WTC11 (cell line): ENCODE results near the gene CD180. TPM values are rescaled to one million over a fixed set of nuclear protein-coding genes. Genes with fewer than 3 reads are reported as not detected.

Experiments
- ATAC-seq: fragments of 200-7000 bp; cut with Tn5 transposase; 2 replicates; pipeline ENCODE4 v1.10.0; 2021; ENCODE audit warnings: mild to moderate bottlenecking, moderate library complexity
- CTCF ChIA-PET: fragments of 300-600 bp; sonication (Branson Sonifier 250); formaldehyde crosslinking; loops from one replicate; lab custom pipeline; 2021; ENCODE audit warnings: antibody characterized with exemption; lab: Charles Lee
- POLR2A ChIA-PET: fragments of 350-600 bp; sonication (Branson Sonifier 250); formaldehyde crosslinking; loops from one replicate; lab custom pipeline; 2021; ENCODE audit warnings: antibody characterized with exemption; lab: Charles Lee
- DNase-seq: peaks from one replicate; pipeline ENCODE4 v3.0.0; 2021; ENCODE audit warnings: low spot score
- H3K27ac Mint-ChIP-seq: 2 replicates; pipeline ENCODE4 v1.8.0; 2021; ENCODE audit warnings: mixed read lengths
- H3K27me3 Mint-ChIP-seq: 2 replicates; pipeline ENCODE4 v1.8.0; 2021; ENCODE audit warnings: low read depth, mild to moderate bottlenecking, moderate library complexity, mixed read lengths
- H3K36me3 Mint-ChIP-seq: 2 replicates; pipeline ENCODE4 v1.8.0; 2021; ENCODE audit warnings: mixed read lengths
- H3K4me1 Mint-ChIP-seq: 2 replicates; pipeline ENCODE4 v1.8.0; 2022; ENCODE audit warnings: mixed read lengths
- H3K4me3 Mint-ChIP-seq: 2 replicates; pipeline ENCODE4 v1.8.0; 2021; ENCODE audit warnings: mild to moderate bottlenecking, moderate library complexity, mixed read lengths
- H3K9me3 Mint-ChIP-seq: 2 replicates; pipeline ENCODE4 v1.8.0; 2021; ENCODE audit warnings: mixed read lengths
- ATF2 ChIP-seq: sonication (generic); formaldehyde crosslinking; IDR thresholded peaks from 2 replicates; pipeline ENCODE4 v1.8.1; 2022; ENCODE audit warnings: low read depth, missing genetic modification reagents, borderline replicate concordance
- CBFB ChIP-seq: sonication (generic); formaldehyde crosslinking; IDR thresholded peaks from 2 replicates; pipeline ENCODE4 v1.8.1; 2022; ENCODE audit warnings: mild to moderate bottlenecking, low read depth, missing genetic modification reagents
- E2F4 ChIP-seq: sonication (generic); formaldehyde crosslinking; IDR thresholded peaks from 2 replicates; pipeline ENCODE4 v1.8.1; 2022; ENCODE audit warnings: low read depth, mild to moderate bottlenecking, moderate library complexity, missing genetic modification reagents, borderline replicate concordance
- FOXJ3 ChIP-seq: sonication (generic); formaldehyde crosslinking; IDR thresholded peaks from 2 replicates; pipeline ENCODE4 v1.9.0; 2021; ENCODE audit warnings: missing genetic modification reagents, mild to moderate bottlenecking, borderline replicate concordance
- GABPB1 ChIP-seq: sonication (generic); formaldehyde crosslinking; IDR thresholded peaks from 2 replicates; pipeline ENCODE4 v1.8.1; 2023; ENCODE audit warnings: mild to moderate bottlenecking, missing genetic modification reagents
- JAZF1 ChIP-seq: fragments of 250-450 bp; sonication (Bioruptor Pico); IDR thresholded peaks from 2 replicates; pipeline ENCODE4 v1.9.0; 2021; ENCODE audit warnings: moderate library complexity, mild to moderate bottlenecking, inconsistent platforms
- MXD4 ChIP-seq: fragments of 250-450 bp; sonication (Bioruptor Pico); IDR thresholded peaks from 2 replicates; pipeline ENCODE4 v1.8.0; 2021; ENCODE audit warnings: mild to moderate bottlenecking, moderate library complexity, borderline replicate concordance
- OVOL2 ChIP-seq: fragments of 250-450 bp; sonication (Bioruptor Pico); IDR thresholded peaks from 2 replicates; pipeline ENCODE4 v1.9.0; 2021; ENCODE audit warnings: mild to moderate bottlenecking, borderline replicate concordance
- PRDM15 ChIP-seq: sonication (generic); formaldehyde crosslinking; IDR thresholded peaks from 2 replicates; pipeline ENCODE4 v1.8.0; 2022; ENCODE audit warnings: missing genetic modification reagents
- SMAD4 ChIP-seq: sonication (generic); formaldehyde crosslinking; IDR thresholded peaks from 2 replicates; pipeline ENCODE4 v1.8.0; 2022; ENCODE audit warnings: mild to moderate bottlenecking, missing genetic modification reagents
- SOX15 ChIP-seq: fragments of 250-450 bp; sonication (Bioruptor Pico); IDR thresholded peaks from 2 replicates; pipeline ENCODE4 v1.9.0; 2021; ENCODE audit warnings: mild to moderate bottlenecking
- USF1 ChIP-seq: sonication (generic); formaldehyde crosslinking; IDR thresholded peaks from 2 replicates; pipeline ENCODE4 v1.8.0; 2022; ENCODE audit warnings: mild to moderate bottlenecking, missing genetic modification reagents
- USF2 ChIP-seq: sonication (generic); formaldehyde crosslinking; IDR thresholded peaks from 2 replicates; pipeline ENCODE4 v1.8.1; 2023; ENCODE audit warnings: mild to moderate bottlenecking, missing genetic modification reagents, moderate library complexity
- ZBTB21 ChIP-seq: sonication (generic); formaldehyde crosslinking; IDR thresholded peaks from 2 replicates; pipeline ENCODE4 v1.8.1; 2023; ENCODE audit warnings: mild to moderate bottlenecking, missing genetic modification reagents, borderline replicate concordance
- ZBTB43 ChIP-seq: sonication (generic); formaldehyde crosslinking; IDR thresholded peaks from 2 replicates; pipeline ENCODE4 v1.8.1; 2023; ENCODE audit warnings: mild to moderate bottlenecking, missing genetic modification reagents
- ZNF317 ChIP-seq: sonication (generic); formaldehyde crosslinking; IDR thresholded peaks from 2 replicates; pipeline ENCODE4 v1.8.1; 2023; ENCODE audit warnings: low read depth, mild to moderate bottlenecking, moderate library complexity, missing genetic modification reagents, borderline replicate concordance
- total RNA-seq: library from RNA; stranded (reverse); gene quantifications from 3 replicates; pipeline ENCODE4 v1.2.3, GENCODE V29; 2021
- TF ChIP-seq, protein P1 (sequence below): sonication (generic); formaldehyde crosslinking; conservative IDR thresholded peaks from 2 replicates; pipeline ENCODE4 v1.8.1; 2022; ENCODE audit warnings: mild to moderate bottlenecking, missing genetic modification reagents
- TF ChIP-seq, protein P2 (sequence below): sonication (generic); formaldehyde crosslinking; IDR thresholded peaks from 2 replicates; pipeline ENCODE4 v1.8.0; 2022; ENCODE audit warnings: mild to moderate bottlenecking, missing genetic modification reagents

Gene CD180
- total RNA-seq, 1 experiment from 2014 or later: not detected

- Mint-ChIP-seq H3K27me3 (peaks cover 17% of the 10 kb centered on the region), H3K36me3 (peaks cover 5% of the 10 kb centered on the region), H3K4me3 (no peak overlapping the region), H3K4me1 (peaks cover 12% of the 10 kb centered on the region), H3K9me3 (peaks cover 5% of the 10 kb centered on the region), H3K27ac (no peak overlapping the region)
- TF ChIP-seq FOXJ3 (CRISPR knock-in tag) (no peak), SOX15 (CRISPR knock-in tag) (no peak), GABPB1 (CRISPR knock-in tag) (no peak), CBFB (CRISPR knock-in tag) (no peak), PRDM15 (CRISPR knock-in tag) (no peak), ZBTB21 (CRISPR knock-in tag) (no peak), USF2 (CRISPR knock-in tag) (no peak), E2F4 (CRISPR knock-in tag) (no peak), OVOL2 (CRISPR knock-in tag) (no peak), ZBTB43 (CRISPR knock-in tag) (no peak)
- TF ChIP-seq, protein P1, sequence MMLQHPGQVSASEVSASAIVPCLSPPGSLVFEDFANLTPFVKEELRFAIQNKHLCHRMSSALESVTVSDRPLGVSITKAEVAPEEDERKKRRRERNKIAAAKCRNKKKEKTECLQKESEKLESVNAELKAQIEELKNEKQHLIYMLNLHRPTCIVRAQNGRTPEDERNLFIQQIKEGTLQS (CRISPR knock-in tag): no peak
- CTCF ChIA-PET: interaction anchor here (0.5 kb wide), 1 partner anchor 1034 kb away, joined by 3 read pairs; no protein-coding TSS in a partner anchor
- POLR2A ChIA-PET: no interaction called here
- no peak for DNase-seq
- no peak for ATAC-seq
Observed at GRCh38 chr5:67235399-67236110, 39.0 kb upstream of the CD180 start.

- peaks cover 14% of the 10 kb centered on the region for H3K9me3 Mint-ChIP-seq
- H3K4me1 Mint-ChIP-seq: peaks cover 12% of the 10 kb centered on the region
- peaks cover 19% of the 10 kb centered on the region for H3K27me3 Mint-ChIP-seq
- no peak overlapping the region for H3K27ac Mint-ChIP-seq
- CTCF ChIA-PET: no interaction called here
- peaks cover 13% of the 10 kb centered on the region for H3K36me3 Mint-ChIP-seq
- DNase-seq: no peak
- POLR2A ChIA-PET: no interaction called here
- H3K4me3 Mint-ChIP-seq: no peak overlapping the region
- no peak for ATAC-seq
- TF ChIP-seq USF1 (CRISPR knock-in tag) (no peak), SMAD4 (CRISPR knock-in tag) (no peak), JAZF1 (CRISPR knock-in tag) (no peak), ZNF317 (CRISPR knock-in tag) (no peak), MXD4 (CRISPR knock-in tag) (no peak), USF2 (CRISPR knock-in tag) (no peak), ATF2 (no peak), CBFB (CRISPR knock-in tag) (no peak)
- TF ChIP-seq, protein P2, sequence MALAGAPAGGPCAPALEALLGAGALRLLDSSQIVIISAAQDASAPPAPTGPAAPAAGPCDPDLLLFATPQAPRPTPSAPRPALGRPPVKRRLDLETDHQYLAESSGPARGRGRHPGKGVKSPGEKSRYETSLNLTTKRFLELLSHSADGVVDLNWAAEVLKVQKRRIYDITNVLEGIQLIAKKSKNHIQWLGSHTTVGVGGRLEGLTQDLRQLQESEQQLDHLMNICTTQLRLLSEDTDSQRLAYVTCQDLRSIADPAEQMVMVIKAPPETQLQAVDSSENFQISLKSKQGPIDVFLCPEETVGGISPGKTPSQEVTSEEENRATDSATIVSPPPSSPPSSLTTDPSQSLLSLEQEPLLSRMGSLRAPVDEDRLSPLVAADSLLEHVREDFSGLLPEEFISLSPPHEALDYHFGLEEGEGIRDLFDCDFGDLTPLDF: no peak
Observed at GRCh38 chr5:67234671-67235176, 38.1 kb upstream of the CD180 start.
